ENCODE data around the gene MATCAP1. TPM values are rescaled to one million over a fixed set of nuclear protein-coding genes. Genes with fewer than 3 reads are reported as not detected.

Gene MATCAP1
- total RNA-seq, 4 donors from 2014 or later: 6.7 to 37.4 (median 19.2) TPM

DNA sequence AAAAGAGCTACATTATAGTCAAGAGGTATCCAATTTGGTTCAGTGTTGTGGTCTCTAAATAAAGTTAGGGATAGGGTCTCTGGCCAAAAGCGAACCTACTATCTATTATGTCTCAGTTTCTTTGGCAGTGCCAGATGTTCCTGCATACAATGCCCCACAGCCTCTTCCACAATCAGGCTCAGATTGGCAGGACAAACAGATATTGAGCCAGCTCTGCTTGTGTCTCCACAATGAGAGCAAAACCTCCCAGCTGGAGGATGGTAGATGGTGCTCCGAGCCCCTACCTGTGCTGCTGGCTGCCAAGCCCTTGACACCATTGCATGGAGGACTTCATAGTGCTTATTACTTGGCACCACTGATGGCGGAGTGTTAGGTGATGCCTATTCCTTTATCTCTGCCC is 54.3 kb downstream of the MATCAP1 start:
- Histone ChIP-seq H3K9me3 (no peaks in the 10 kb centered on the region), H3K4me3 (no peak overlapping the region), H3K36me3 (peaks cover 0 to 97% of the 10 kb centered on the region in 2 donors), H3K27ac (no peak overlapping the region), H3K27me3 (no peaks in the 10 kb centered on the region), H3K4me1 (no peaks in the 10 kb centered on the region)
- no peak for ATAC-seq
- TF ChIP-seq, protein P1, sequence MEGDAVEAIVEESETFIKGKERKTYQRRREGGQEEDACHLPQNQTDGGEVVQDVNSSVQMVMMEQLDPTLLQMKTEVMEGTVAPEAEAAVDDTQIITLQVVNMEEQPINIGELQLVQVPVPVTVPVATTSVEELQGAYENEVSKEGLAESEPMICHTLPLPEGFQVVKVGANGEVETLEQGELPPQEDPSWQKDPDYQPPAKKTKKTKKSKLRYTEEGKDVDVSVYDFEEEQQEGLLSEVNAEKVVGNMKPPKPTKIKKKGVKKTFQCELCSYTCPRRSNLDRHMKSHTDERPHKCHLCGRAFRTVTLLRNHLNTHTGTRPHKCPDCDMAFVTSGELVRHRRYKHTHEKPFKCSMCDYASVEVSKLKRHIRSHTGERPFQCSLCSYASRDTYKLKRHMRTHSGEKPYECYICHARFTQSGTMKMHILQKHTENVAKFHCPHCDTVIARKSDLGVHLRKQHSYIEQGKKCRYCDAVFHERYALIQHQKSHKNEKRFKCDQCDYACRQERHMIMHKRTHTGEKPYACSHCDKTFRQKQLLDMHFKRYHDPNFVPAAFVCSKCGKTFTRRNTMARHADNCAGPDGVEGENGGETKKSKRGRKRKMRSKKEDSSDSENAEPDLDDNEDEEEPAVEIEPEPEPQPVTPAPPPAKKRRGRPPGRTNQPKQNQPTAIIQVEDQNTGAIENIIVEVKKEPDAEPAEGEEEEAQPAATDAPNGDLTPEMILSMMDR (IDR thresholded peaks at IDR 0.05): no peak
- 69 to 100% methylated on average over 1 to 2 of the region's 3 CpGs for WGBS, 2 donors (ENCODE audit: low coverage in 1 of 2)

- Histone ChIP-seq H3K4me1 (no peaks in the 10 kb centered on the region), H3K36me3 (peaks cover 0 to 97% of the 10 kb centered on the region in 2 donors), H3K27ac (no peak overlapping the region), H3K4me3 (no peak overlapping the region), H3K27me3 (no peaks in the 10 kb centered on the region), H3K9me3 (no peaks in the 10 kb centered on the region)
- no peak for ATAC-seq
- no peak for TF ChIP-seq POLR2AphosphoS5 (IDR thresholded peaks at IDR 0.05)
- no peak for TF ChIP-seq EP300 (IDR thresholded peaks at IDR 0.05)
- TF ChIP-seq, protein P1 (IDR thresholded peaks at IDR 0.05): no peak
- TF ChIP-seq POLR2A (IDR thresholded peaks at IDR 0.05): no peak
- 60% methylated on average over 1 of the region's 3 CpGs; no CpG with 5 or more reads in 1 of the 2 donors for WGBS, 2 donors (ENCODE audit: low coverage in 1 of 2)
Observed at GRCh38 chr16:67128887-67129286, 54.9 kb downstream of the MATCAP1 start.

DNA sequence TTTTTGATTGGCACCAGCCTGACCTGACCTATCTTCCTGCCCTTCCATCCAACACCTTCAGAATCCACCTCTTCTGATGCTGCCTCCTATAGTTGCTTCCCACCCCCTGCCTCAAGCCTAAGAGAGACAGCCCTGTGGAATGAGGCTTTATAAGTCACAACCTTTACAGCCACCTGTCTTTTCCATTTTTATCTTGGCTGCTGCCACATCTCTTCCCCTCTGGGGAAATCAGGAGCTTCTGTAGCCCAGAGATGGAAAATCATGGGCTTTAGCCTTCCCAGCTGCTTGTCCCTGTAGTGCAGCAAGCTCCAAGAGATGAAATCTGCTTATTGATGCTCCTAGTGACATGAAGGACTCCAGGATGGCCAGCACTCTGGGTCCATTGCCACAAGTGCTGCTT is 55.3 kb downstream of the MATCAP1 start:
- Histone ChIP-seq H3K4me1 (no peaks in the 10 kb centered on the region), H3K36me3 (peaks cover 0 to 97% of the 10 kb centered on the region in 2 donors), H3K27me3 (no peaks in the 10 kb centered on the region), H3K27ac (no peak overlapping the region), H3K4me3 (no peak overlapping the region), H3K9me3 (no peaks in the 10 kb centered on the region)
- no peak for ATAC-seq
- TF ChIP-seq POLR2A (IDR thresholded peaks at IDR 0.05) (no peak), EP300 (IDR thresholded peaks at IDR 0.05) (no peak), POLR2AphosphoS5 (IDR thresholded peaks at IDR 0.05) (no peak)
- TF ChIP-seq, protein P1 (IDR thresholded peaks at IDR 0.05): no peak

Small RNA genes within 50 kb of the gene (small RNA-seq; reads per million reads assigned to genes)
- 23.4 to 41.2 (median 29.7) reads per million in 4 donors for gene MIR328

Other genes with a start within 250 kb of the MATCAP1 start
- 10 to 100 TPM; 54.3 to 88.9 (median 79.5) TPM for gene CIAO2B, start 249.6 kb downstream of the MATCAP1 start, total RNA-seq
- 10 to 100 TPM; 25.9 to 32.6 (median 26.3) TPM for gene CES2, start 248.4 kb downstream of the MATCAP1 start, total RNA-seq
- under 1 TPM in 3 of 4 donors, not detected in 1; 0.13 to 0.49 (median 0.39) TPM for gene CES3, start 222.7 kb downstream of the MATCAP1 start, total RNA-seq
- 1 to 10 TPM; 1.2 to 6.1 (median 2.6) TPM for gene CES4A, start 195.4 kb downstream of the MATCAP1 start, total RNA-seq
- gene CBFB, start 154.8 kb downstream of the MATCAP1 start, total RNA-seq: 10 to 100 TPM; 26.5 to 39.3 (median 27.5) TPM
- 10 to 100 TPM; 10.9 to 20.4 (median 13.3) TPM for gene PHAF1, start 74.0 kb downstream of the MATCAP1 start, total RNA-seq
- 10 to 100 TPM; 16.3 to 33.6 (median 23.1) TPM for gene B3GNT9, start 33.0 kb downstream of the MATCAP1 start, total RNA-seq
- gene TRADD, start 24.1 kb downstream of the MATCAP1 start, total RNA-seq: 10 to 100 TPM; 26.1 to 39.7 (median 28.9) TPM
- gene FBXL8, start 24.0 kb downstream of the MATCAP1 start, total RNA-seq: 10 to 100 TPM in 3 of 4 donors, 1 to 10 TPM in 1; 6.9 to 18.8 (median 14.2) TPM
- gene HSF4, start 19.2 kb downstream of the MATCAP1 start, total RNA-seq: 100 to 1,000 TPM in 1 of 4 donors, 10 to 100 TPM in 2, 1 to 10 TPM in 1; 7.7 to 110 (median 59.4) TPM
- 10 to 100 TPM; 23.0 to 78.9 (median 49.9) TPM for gene NOL3, start 13.4 kb downstream of the MATCAP1 start, total RNA-seq
- 1 to 10 TPM; 1.6 to 6.1 (median 2.6) TPM for gene EXOC3L1, start 6.2 kb upstream of the MATCAP1 start, total RNA-seq
- gene E2F4, start 8.2 kb upstream of the MATCAP1 start, total RNA-seq: 10 to 100 TPM; 55.0 to 89.8 (median 76.2) TPM
- gene ELMO3, start 15.2 kb upstream of the MATCAP1 start, total RNA-seq: 1 to 10 TPM in 2 of 4 donors, under 1 TPM in 2; 0.15 to 3.9 (median 1.3) TPM
- 10 to 100 TPM; 15.4 to 34.7 (median 30.7) TPM for gene TMEM208, start 43.2 kb upstream of the MATCAP1 start, total RNA-seq
- gene FHOD1, start 63.5 kb upstream of the MATCAP1 start, total RNA-seq: 10 to 100 TPM in 3 of 4 donors, 1 to 10 TPM in 1; 9.7 to 15.5 (median 12.9) TPM
- gene SLC9A5, start 65.0 kb upstream of the MATCAP1 start, total RNA-seq: under 1 TPM; 0.13 to 0.93 (median 0.21) TPM
- 10 to 100 TPM in 1 of 4 donors, 1 to 10 TPM in 3; 3.0 to 14.4 (median 6.1) TPM for gene PLEKHG4, start 95.6 kb upstream of the MATCAP1 start, total RNA-seq
- under 1 TPM in 2 of 4 donors, not detected in 2; 0.13 to 0.19 TPM for gene KCTD19, start 142.8 kb upstream of the MATCAP1 start, total RNA-seq
- under 1 TPM in 1 of 4 donors, not detected in 3; 0.27 TPM for gene LRRC36, start 142.9 kb upstream of the MATCAP1 start, total RNA-seq
- 100 to 1,000 TPM in 1 of 4 donors, 10 to 100 TPM in 3; 14.8 to 111 (median 55.0) TPM for gene TPPP3, start 209.5 kb upstream of the MATCAP1 start, total RNA-seq
- 10 to 100 TPM in 3 of 4 donors, 1 to 10 TPM in 1; 7.5 to 26.7 (median 17.3) TPM for gene ZDHHC1, start 232.5 kb upstream of the MATCAP1 start, total RNA-seq
- 1 to 10 TPM in 1 of 4 donors, under 1 TPM in 2, not detected in 1; 0.19 to 2.1 (median 0.27) TPM for gene HSD11B2, start 247.2 kb upstream of the MATCAP1 start, total RNA-seq